Bronchial epithelial cell (primary cell): ENCODE data around the gene NSL1. TPM values are rescaled to one million over a fixed set of nuclear protein-coding genes. Genes with fewer than 3 reads are reported as not detected.
"Not testable (repeated sequence)": the region's sequence is repeated elsewhere in the genome, so short reads cannot be mapped to it uniquely, and the experiment has no call there.

ENCODE experiments used
- DNase-seq: peaks from one replicate; pipeline ENCODE4 v3.0.0-alpha.2; 2010; ENCODE audit warnings: low read depth
- FAIRE-seq: peaks from 2 replicates; lab custom pipeline; 2011; peaks lifted over from hg19 to GRCh38; lab: Jason Lieb, UNC
- H3K27me3 ChIP-seq: 2 replicates; pipeline ENCODE4 v1.5.1; 2011; ENCODE audit warnings: low read length; ENCODE audit not compliant: control insufficient read depth, insufficient read depth
- H3K36me3 ChIP-seq: 2 replicates; pipeline ENCODE4 v1.5.1; 2011; ENCODE audit warnings: low read length; ENCODE audit not compliant: control insufficient read depth, insufficient read depth
- H3K4me3 ChIP-seq: 2 replicates; pipeline ENCODE4 v1.5.1; 2011; ENCODE audit warnings: mild to moderate bottlenecking, low read depth, low read length, control low read depth
- total RNA-seq: library from RNA; depleted of rRNA; stranded (reverse); fragments of >200 nt; gene quantifications from 2 replicates; pipeline ENCODE4 v1.2.1, GENCODE V29; 2014
- TF ChIP-seq, protein P1 (sequence below): IDR thresholded peaks from 2 replicates; pipeline ENCODE4 v1.5.1; 2011; ENCODE audit warnings: mild to moderate bottlenecking, moderate library complexity, low read length, control low read depth, inconsistent platforms; ENCODE audit not compliant: insufficient read depth, severe bottlenecking

The NSL1 gene
- 11.3 TPM in 2 replicates for total RNA-seq

- TF ChIP-seq, protein P1, sequence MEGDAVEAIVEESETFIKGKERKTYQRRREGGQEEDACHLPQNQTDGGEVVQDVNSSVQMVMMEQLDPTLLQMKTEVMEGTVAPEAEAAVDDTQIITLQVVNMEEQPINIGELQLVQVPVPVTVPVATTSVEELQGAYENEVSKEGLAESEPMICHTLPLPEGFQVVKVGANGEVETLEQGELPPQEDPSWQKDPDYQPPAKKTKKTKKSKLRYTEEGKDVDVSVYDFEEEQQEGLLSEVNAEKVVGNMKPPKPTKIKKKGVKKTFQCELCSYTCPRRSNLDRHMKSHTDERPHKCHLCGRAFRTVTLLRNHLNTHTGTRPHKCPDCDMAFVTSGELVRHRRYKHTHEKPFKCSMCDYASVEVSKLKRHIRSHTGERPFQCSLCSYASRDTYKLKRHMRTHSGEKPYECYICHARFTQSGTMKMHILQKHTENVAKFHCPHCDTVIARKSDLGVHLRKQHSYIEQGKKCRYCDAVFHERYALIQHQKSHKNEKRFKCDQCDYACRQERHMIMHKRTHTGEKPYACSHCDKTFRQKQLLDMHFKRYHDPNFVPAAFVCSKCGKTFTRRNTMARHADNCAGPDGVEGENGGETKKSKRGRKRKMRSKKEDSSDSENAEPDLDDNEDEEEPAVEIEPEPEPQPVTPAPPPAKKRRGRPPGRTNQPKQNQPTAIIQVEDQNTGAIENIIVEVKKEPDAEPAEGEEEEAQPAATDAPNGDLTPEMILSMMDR = peak; percentile 3
- no peak for FAIRE-seq
- H3K36me3 ChIP-seq = no peaks in the 10 kb centered on the region
- peak; percentile 76 for DNase-seq
- H3K4me3 ChIP-seq = peak within 1 kb of the TSS; percentile 84
- H3K27me3 ChIP-seq = no peaks in the 10 kb centered on the region
Observed at GRCh38 chr1:212791676-212792395, at the start of gene NSL1, which contains the start of gene TATDN3. Gene NSL1 (minus strand): TSS chr1:212791777. CDS start chr1:212791763, 14 bp downstream. Gene TATDN3 (plus strand): TSS chr1:212791894. CDS start chr1:212791922, 28 bp downstream.

GRCh38 chr1:212838145-212838544, 46.6 kb upstream of the NSL1 start:
- Histone ChIP-seq H3K4me3 (no peak overlapping the region), H3K36me3 (no peaks in the 10 kb centered on the region), H3K27me3 (no peaks in the 10 kb centered on the region)
- TF ChIP-seq, protein P1 = no peak
- FAIRE-seq (no peak), DNase-seq (peak; percentile 27)

- H3K4me3 ChIP-seq, H3K36me3 ChIP-seq, H3K27me3 ChIP-seq, FAIRE-seq: not testable (repeated sequence)
- peak; percentile 9 for DNase-seq
Observed at GRCh38 chr1:212833211-212834207, 41.9 kb upstream of the NSL1 start.

- no peak for DNase-seq
- TF ChIP-seq, protein P1 = no peak
- Histone ChIP-seq H3K4me3 (no peak overlapping the region), H3K36me3 (no peaks in the 10 kb centered on the region), H3K27me3 (no peaks in the 10 kb centered on the region)
- no peak for FAIRE-seq
Observed at GRCh38 chr1:212828395-212828794, 36.8 kb upstream of the NSL1 start.

- no peak for FAIRE-seq
- no peak for DNase-seq
- Histone ChIP-seq H3K27me3 (no peaks in the 10 kb centered on the region), H3K36me3 (no peaks in the 10 kb centered on the region), H3K4me3 (no peak overlapping the region)
- TF ChIP-seq, protein P1 = no peak
Observed at GRCh38 chr1:212827831-212828278, 36.3 kb upstream of the NSL1 start.
